ENCODE results near the gene MAGI1. TPM values are rescaled to one million over a fixed set of nuclear protein-coding genes. Genes with fewer than 3 reads are reported as not detected.
"Not testable (repeated sequence)": the region's sequence is repeated elsewhere in the genome, so short reads cannot be mapped to it uniquely, and the experiment has no call there.

Gene MAGI1
- total RNA-seq, 2 experiments from 2014 or later, result 0.29 to 4.3 TPM

DNA sequence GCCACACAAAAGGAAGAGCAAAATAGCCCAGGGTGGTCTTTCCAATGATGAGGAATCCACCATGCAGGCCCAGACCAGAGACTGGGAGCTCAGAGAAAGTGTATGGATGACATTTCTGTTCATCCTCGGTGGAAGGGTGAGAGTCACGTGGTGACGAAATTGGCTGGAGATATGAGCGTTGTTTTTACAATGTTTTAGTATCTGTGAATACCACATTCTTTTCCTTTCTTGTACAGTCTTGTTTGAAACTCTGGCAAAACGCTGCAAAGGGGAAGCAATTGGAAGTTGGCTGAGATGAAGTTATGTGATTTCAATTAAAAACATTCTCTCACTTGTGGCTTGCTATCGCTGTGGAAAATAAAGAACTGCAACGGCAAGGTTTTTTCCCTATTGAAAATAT lies 137.5 kb downstream of the MAGI1 start:
- no peak overlapping the region for H3K27ac Mint-ChIP-seq
- no peak for ATAC-seq
- no peaks in the 10 kb centered on the region for H3K36me3 Mint-ChIP-seq
- no peaks in the 10 kb centered on the region for H3K4me1 Mint-ChIP-seq
- no peaks in the 10 kb centered on the region for H3K9me3 Mint-ChIP-seq (ENCODE audit: low read depth)
- DNase-seq, result no peak
- H3K4me3 Mint-ChIP-seq, result no peak overlapping the region
- H3K27me3 Mint-ChIP-seq, result no peaks in the 10 kb centered on the region
- CTCF ChIA-PET, result no interaction called here

DNA sequence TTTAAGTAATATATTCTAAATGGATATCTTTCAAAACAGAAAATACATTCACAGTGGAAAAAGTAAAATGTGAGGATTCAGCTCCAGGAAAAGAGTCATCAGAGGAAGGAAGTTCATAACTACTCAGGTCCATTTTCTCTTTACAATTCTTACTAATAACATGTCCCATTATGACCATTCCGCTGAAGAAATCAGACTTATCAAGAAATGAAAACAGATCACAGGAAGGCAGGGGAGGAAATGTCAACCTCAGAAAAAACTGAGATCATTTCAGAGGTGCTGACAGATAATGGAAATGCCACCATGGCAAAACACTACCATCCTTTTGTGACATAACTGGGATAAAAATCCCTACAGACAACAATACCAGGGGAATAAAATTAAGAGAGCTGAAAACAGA lies 139.5 kb downstream of the MAGI1 start:
- DNase-seq, result no peak
- no peaks in the 10 kb centered on the region for H3K27me3 Mint-ChIP-seq
- H3K9me3 Mint-ChIP-seq (ENCODE audit: low read depth), result no peaks in the 10 kb centered on the region
- H3K4me3 Mint-ChIP-seq, result no peak overlapping the region
- ATAC-seq, result no peak
- H3K27ac Mint-ChIP-seq, result no peak overlapping the region
- CTCF ChIA-PET, result no interaction called here
- no peaks in the 10 kb centered on the region for H3K4me1 Mint-ChIP-seq
- H3K36me3 Mint-ChIP-seq, result no peaks in the 10 kb centered on the region

DNA sequence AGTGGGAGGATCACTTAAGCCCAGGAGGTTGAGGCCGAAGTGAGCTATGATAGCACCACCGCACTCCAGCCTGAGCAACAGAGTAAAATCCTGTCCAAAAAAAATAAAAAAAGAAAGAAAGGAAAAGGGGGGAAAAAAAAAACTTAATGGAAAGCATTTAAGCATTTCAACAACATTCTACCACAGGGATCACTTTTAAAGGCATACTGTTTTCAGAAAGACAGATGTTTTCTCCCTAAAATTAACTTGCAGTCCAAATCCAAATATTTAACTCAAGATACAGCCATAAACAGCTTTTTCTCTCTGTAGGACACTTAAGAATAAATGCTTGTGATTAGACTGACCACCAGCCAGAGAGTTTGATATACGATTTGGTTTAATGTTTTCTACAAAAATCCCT lies 141.0 kb downstream of the MAGI1 start:
- Mint-ChIP-seq H3K27me3 (no peaks in the 10 kb centered on the region), H3K27ac (no peak overlapping the region), H3K36me3 (no peaks in the 10 kb centered on the region), H3K9me3 (ENCODE audit: low read depth) (no peaks in the 10 kb centered on the region), H3K4me1 (no peaks in the 10 kb centered on the region), H3K4me3 (no peak overlapping the region)
- DNase-seq, result no peak
- no peak for ATAC-seq
- CTCF ChIA-PET, result no interaction called here

DNA sequence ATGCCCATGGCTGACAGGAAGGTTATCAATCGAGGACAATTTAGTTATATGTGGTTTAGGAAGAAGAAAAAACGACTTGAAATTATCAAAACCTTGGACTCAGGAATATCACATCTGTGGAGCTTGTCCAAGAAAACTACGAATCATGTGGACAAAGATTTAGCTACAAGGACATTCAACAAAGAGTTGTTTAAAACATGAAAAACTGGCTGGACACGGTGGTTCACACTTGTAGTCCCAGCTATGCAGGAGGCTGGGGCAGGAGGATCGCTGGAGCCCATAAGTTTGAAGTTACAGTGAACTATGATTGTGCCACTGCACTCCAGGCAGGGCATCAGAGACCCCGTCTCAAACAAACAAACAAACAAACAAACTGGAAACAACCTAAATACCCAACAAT lies 142.4 kb downstream of the MAGI1 start:
- Mint-ChIP-seq H3K27ac (no peak overlapping the region), H3K9me3 (ENCODE audit: low read depth) (no peaks in the 10 kb centered on the region), H3K36me3 (no peaks in the 10 kb centered on the region), H3K4me1 (no peaks in the 10 kb centered on the region), H3K4me3 (no peak overlapping the region), H3K27me3 (no peaks in the 10 kb centered on the region)
- CTCF ChIA-PET, result no interaction called here
- DNase-seq, result no peak
- ATAC-seq, result no peak

DNA sequence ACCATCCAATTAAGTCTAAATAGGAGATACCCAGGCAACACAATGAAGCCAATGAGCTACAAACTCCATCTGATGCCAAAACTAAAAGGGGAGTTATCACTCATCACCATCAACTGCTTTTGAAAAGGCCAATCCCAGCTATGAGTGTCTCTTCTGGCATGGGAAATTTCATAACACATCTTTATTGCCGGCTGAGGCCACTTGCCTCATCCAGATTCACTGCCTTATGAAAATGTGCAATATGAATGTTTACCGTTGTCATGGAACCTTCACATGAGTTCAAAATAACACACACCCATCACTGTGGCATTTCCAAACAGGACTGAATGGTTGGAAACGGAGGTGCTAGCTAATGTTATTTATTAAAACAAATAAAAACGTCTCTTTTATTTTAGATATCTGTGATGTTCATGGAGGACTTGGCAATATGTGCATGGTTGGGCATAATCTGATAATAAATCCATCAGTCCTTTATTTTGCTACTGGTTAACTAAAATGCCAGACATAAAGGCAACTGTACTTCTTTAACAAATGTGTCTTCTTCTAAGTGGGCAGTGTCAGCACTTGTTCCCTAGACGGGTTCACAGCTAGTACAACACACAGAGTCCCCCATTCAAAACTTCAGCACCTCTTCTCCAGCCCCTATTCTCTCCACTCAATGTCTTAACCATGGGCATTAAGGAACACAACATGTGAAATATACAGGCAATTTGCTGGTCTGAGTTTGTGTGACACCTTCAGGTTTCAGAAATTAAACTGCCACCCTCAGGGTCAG lies 143.9 kb downstream of the MAGI1 start:
- no peak for DNase-seq
- Mint-ChIP-seq H3K36me3 (no peaks in the 10 kb centered on the region), H3K4me3 (no peak overlapping the region), H3K4me1 (no peaks in the 10 kb centered on the region), H3K9me3 (ENCODE audit: low read depth) (peaks cover 5% of the 10 kb centered on the region), H3K27ac (no peak overlapping the region), H3K27me3 (no peaks in the 10 kb centered on the region)
- no peak for ATAC-seq
- CTCF ChIA-PET, result no interaction called here

DNA sequence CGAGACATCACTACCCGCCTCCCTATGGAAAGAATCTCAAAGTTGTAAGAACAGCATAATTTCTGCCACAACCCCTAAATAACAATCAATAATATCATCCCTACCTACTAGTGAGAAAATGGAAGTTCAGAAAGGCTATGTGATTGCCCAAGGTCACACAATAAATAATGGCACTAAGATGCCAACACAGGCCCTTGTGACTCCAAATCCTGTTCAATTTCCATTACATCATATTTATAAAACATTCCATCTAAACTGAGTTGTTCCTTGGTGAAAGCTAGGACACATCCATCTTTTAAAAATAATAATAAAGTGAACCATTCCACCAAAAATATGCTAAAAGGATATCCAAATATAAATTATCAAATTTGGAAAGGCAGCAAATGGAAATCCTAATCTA lies 144.6 kb downstream of the MAGI1 start:
- Mint-ChIP-seq H3K27me3 (no peaks in the 10 kb centered on the region), H3K9me3 (ENCODE audit: low read depth) (peaks cover 5% of the 10 kb centered on the region), H3K4me1 (no peaks in the 10 kb centered on the region), H3K4me3 (no peak overlapping the region), H3K27ac (no peak overlapping the region), H3K36me3 (no peaks in the 10 kb centered on the region)
- ATAC-seq, result no peak
- DNase-seq, result no peak
- CTCF ChIA-PET, result no interaction called here

DNA sequence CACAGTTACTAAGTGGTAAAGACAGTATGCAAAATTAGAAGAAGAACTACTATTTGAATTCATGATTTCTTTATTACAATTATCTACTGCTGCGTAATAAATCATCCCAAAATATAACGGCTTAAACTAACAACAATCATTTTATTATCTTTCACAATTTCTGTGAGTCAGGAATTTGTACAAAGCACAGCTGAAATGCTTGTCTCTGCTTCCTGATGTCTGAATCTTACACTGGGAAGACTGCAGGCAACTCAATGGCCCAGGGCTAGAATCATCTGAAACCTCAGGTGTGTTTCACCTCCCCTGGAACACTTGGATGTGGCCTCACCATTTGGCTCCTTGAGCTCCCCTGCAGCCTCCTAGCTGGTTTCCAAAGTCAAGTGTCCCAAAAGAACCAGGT lies 145.1 kb downstream of the MAGI1 start:
- no peaks in the 10 kb centered on the region for H3K4me1 Mint-ChIP-seq
- peaks cover 5% of the 10 kb centered on the region for H3K9me3 Mint-ChIP-seq (ENCODE audit: low read depth)
- no peak overlapping the region for H3K27ac Mint-ChIP-seq
- H3K4me3 Mint-ChIP-seq, result no peak overlapping the region
- CTCF ChIA-PET, result no interaction called here
- no peaks in the 10 kb centered on the region for H3K36me3 Mint-ChIP-seq
- ATAC-seq (no peak), DNase-seq (no peak)
- no peaks in the 10 kb centered on the region for H3K27me3 Mint-ChIP-seq

DNA sequence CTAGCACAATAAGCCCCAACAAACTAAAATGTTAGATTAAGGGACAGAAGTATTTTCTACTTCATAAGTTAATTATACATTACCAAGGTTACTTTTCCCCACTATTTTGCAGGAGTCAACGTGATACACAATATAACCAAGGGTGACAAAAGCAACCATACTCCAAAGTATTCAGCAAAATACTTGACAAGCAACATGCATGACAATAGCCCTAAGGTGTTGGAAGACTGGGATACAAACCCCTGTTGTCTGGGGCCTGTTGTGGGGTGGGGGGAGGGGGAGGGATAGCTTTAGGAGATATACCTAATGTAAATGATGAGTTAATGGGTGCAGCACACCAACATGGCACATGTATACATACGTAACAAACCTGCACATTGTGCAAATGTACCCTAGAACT lies 147.2 kb downstream of the MAGI1 start:
- H3K4me1 Mint-ChIP-seq; H3K27ac Mint-ChIP-seq; CTCF ChIA-PET; ATAC-seq; H3K9me3 Mint-ChIP-seq (ENCODE audit: low read depth); H3K36me3 Mint-ChIP-seq; H3K4me3 Mint-ChIP-seq; DNase-seq; H3K27me3 Mint-ChIP-seq: not testable (repeated sequence)

DNA sequence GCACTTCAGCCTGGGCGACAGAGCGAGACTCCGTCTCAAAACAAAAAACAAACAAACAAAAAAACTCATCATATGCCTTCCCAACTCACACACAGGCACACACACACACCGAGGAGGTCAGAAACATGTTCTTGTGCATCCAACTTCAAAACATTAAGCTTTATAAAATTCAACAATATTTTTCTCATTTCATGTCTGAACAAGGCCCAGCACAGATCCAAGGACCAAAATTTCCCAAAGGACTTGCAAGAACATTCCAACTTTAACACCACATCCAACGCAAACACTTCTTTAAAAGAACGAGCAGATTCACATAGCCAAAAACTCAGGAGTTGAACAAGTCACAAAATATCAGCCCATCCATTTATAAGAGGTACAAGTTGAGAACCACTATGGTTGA lies 148.4 kb downstream of the MAGI1 start:
- no peak for ATAC-seq
- Mint-ChIP-seq H3K4me3 (no peak overlapping the region), H3K27me3 (no peaks in the 10 kb centered on the region), H3K4me1 (no peaks in the 10 kb centered on the region), H3K27ac (no peak overlapping the region), H3K9me3 (ENCODE audit: low read depth) (peaks cover 5% of the 10 kb centered on the region), H3K36me3 (no peaks in the 10 kb centered on the region)
- CTCF ChIA-PET, result no interaction called here
- no peak for DNase-seq

DNA sequence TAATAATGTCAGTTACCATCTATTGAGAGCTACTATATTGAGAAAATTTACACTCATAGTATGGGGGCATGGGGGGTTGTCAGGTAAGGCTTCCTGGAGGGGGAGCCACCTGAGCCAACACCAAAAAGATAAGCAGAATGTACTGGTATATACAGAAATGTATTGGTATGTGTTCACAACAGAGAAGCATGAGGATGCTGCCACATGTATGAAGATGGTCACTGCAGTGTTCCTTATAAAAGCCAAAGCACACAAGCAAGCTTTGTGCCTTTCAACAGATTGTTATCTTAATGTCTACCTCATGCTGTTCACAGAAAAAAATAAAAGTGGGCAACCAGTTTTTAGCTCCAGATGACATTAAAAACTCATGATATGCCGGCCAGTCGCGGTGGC lies 149.0 kb downstream of the MAGI1 start:
- ATAC-seq, result no peak
- H3K9me3 Mint-ChIP-seq (ENCODE audit: low read depth), result peaks cover 5% of the 10 kb centered on the region
- no peak overlapping the region for H3K4me3 Mint-ChIP-seq
- no peak for DNase-seq
- H3K27me3 Mint-ChIP-seq, result no peaks in the 10 kb centered on the region
- H3K27ac Mint-ChIP-seq, result no peak overlapping the region
- H3K4me1 Mint-ChIP-seq, result no peaks in the 10 kb centered on the region
- CTCF ChIA-PET, result no interaction called here
- H3K36me3 Mint-ChIP-seq, result no peaks in the 10 kb centered on the region

DNA sequence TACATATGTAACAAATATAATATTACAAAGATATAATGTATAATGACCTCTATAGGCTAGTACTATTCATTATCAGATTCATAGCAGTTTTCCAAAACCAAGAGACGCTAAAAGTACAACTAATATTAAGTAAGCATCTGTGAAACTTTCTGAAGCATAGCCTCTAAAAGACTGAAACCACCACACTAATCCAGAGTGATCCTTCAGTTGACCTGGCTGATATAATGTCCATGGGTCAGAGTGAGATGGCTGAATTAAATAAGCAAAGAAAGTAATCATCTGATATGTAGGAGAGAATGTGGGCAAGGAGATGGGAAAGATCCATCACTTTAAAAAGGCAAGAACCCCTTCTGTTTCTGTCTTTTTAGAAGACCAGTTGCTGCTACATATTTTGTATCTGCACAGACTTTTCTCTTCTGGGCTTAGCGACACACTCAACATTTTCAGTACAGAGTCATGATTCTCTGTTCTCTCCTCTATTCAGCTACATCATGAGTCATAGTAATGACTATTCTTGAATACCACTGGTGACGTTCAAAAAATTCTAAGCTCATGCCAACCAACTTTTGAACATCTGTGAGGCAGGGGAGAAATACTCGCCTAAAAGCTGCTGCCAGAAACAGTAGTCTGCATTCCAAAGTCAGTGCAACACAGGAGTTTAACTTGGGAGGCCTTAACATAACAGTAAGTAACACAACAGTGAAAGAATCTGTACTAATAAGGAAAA lies 149.6 kb downstream of the MAGI1 start:
- DNase-seq (no peak), ATAC-seq (no peak)
- CTCF ChIA-PET, result no interaction called here
- no peaks in the 10 kb centered on the region for H3K4me1 Mint-ChIP-seq
- peaks cover 5% of the 10 kb centered on the region for H3K9me3 Mint-ChIP-seq (ENCODE audit: low read depth)
- no peak overlapping the region for H3K4me3 Mint-ChIP-seq
- no peak overlapping the region for H3K27ac Mint-ChIP-seq
- H3K27me3 Mint-ChIP-seq, result no peaks in the 10 kb centered on the region
- no peaks in the 10 kb centered on the region for H3K36me3 Mint-ChIP-seq

DNA sequence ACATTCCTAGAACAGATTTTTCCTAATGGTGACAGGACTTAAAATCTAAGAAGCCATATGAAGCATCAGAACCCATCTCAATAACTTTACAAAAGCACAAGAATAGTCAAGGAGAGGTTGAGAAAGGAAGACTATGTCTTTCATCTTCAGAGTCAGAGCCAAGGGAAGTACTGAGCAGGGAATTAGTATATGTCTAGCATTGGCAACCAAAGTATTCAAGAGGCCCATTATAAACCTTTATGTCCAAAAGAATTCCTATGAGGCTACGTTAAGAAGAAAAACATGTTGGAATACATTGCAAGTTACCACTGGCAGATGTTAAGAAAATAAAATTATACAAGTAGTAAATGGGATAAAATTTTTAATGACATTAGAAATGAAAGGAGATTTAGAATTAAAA lies 150.5 kb downstream of the MAGI1 start:
- CTCF ChIA-PET, result no interaction called here
- Mint-ChIP-seq H3K9me3 (ENCODE audit: low read depth) (peaks cover 5% of the 10 kb centered on the region), H3K36me3 (no peaks in the 10 kb centered on the region), H3K27ac (no peak overlapping the region), H3K4me1 (no peaks in the 10 kb centered on the region), H3K4me3 (no peak overlapping the region), H3K27me3 (no peaks in the 10 kb centered on the region)
- ATAC-seq, result no peak
- no peak for DNase-seq

DNA sequence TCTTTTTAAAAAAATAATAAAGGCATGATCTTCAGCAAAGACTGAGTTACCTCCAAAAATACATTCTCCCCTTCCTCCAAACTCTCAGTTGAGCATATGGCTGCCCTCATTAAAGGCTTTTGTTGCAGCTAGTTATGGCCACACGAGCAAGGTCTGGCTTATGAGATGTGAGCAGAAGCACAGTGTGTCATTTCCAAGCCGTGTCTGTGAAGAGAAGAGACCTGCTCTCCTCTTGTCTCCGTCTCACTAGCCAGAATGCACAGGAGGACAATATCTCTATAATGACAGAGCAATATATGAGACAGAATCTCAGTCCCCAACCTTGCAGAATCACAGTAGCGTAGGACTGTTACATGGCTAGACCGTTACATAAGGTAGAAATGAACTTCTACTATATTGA lies 152.3 kb downstream of the MAGI1 start:
- no peaks in the 10 kb centered on the region for H3K36me3 Mint-ChIP-seq
- H3K27ac Mint-ChIP-seq, result no peak overlapping the region
- H3K4me1 Mint-ChIP-seq, result no peaks in the 10 kb centered on the region
- ATAC-seq, result no peak
- CTCF ChIA-PET, result no interaction called here
- peaks cover 5% of the 10 kb centered on the region for H3K9me3 Mint-ChIP-seq (ENCODE audit: low read depth)
- DNase-seq, result no peak
- H3K4me3 Mint-ChIP-seq, result no peak overlapping the region
- H3K27me3 Mint-ChIP-seq, result no peaks in the 10 kb centered on the region

DNA sequence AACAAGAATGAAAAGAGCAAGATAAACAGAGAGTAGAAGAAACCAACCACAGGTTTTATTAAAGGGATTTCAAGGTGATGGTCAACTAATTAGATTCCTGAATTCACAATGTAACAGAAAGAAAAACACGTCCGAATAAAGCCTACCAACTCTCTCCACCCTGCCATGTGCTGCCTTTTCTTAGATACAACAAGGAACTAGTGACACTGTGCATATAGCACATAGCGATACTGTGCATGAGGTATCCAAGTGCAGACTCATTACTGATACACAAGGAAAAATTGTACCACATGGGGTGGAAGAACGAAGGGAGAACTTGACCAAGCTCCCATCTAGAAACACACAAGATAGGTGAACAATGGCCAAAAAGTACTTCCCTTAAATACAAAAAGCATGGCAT lies 154.6 kb downstream of the MAGI1 start:
- Mint-ChIP-seq H3K4me1 (no peaks in the 10 kb centered on the region), H3K36me3 (no peaks in the 10 kb centered on the region), H3K27ac (no peak overlapping the region), H3K27me3 (no peaks in the 10 kb centered on the region), H3K4me3 (no peak overlapping the region), H3K9me3 (ENCODE audit: low read depth) (no peaks in the 10 kb centered on the region)
- CTCF ChIA-PET, result no interaction called here
- ATAC-seq (no peak), DNase-seq (no peak)
